Upper lobe of left lung (tissue), 6 donors: Measurements from ENCODE around the gene ZNF480. TPM values are rescaled to one million over a fixed set of nuclear protein-coding genes. Genes with fewer than 3 reads are reported as not detected.
"Not testable (repeated sequence)": the region's sequence is repeated elsewhere in the genome, so short reads cannot be mapped to it uniquely, and the experiment has no call there.

ENCODE experiments used
- ATAC-seq, 2 donors: fragments of 200-7000 bp; cut with Tn5 transposase; one replicate each; pipeline ENCODE4 v1.9.1; 2022; ENCODE audit warnings: mild to moderate bottlenecking in 2 of 2, moderate library complexity in 2 of 2; ENCODE audit not compliant: low FRiP score in 2 of 2
- DNase-seq, 2 donors: peaks; one replicate each; pipeline ENCODE4 v3.0.0-alpha.2; 2019 to 2020
- H3K27ac ChIP-seq, 4 donors: fragments of 200-600 bp; sonication (generic); one replicate each; pipeline ENCODE4 v1.5.1; 2016 to 2019
- H3K27me3 ChIP-seq, 4 donors: fragments of 200-600 bp; sonication (generic); one replicate each; pipeline ENCODE4 v1.5.1; 2017 to 2019
- H3K36me3 ChIP-seq, 4 donors: fragments of 200-600 bp; sonication (generic); one replicate each; pipeline ENCODE4 v1.5.1; 2016 to 2019
- H3K4me1 ChIP-seq, 4 donors: fragments of 200-600 bp; sonication (generic); one replicate each; pipeline ENCODE4 v1.5.1; 2018 to 2019
- H3K4me3 ChIP-seq, 4 donors: fragments of 200-600 bp; sonication (generic); one replicate each; pipeline ENCODE4 v1.5.1; 2017 to 2019; ENCODE audit warnings: mild to moderate bottlenecking in 2 of 4, moderate library complexity in 1 of 4
- H3K9me3 ChIP-seq, 4 donors: fragments of 200-600 bp; sonication (generic); one replicate each; pipeline ENCODE4 v1.5.1; 2018 to 2019
- CTCF ChIP-seq, 6 experiments: fragments of 450-650 bp in 4 of 6; fragments of 200-600 bp in 2 of 6; sonication (generic) in 2 of 6; IDR thresholded peaks; one replicate each; pipeline ENCODE4 v1.5.1; 2016 to 2019; ENCODE audit warnings: antibody characterized with exemption in 6 of 6
- EP300 ChIP-seq, 4 donors: sonication (generic); formaldehyde crosslinking; IDR thresholded peaks; one replicate each; pipeline ENCODE4 v1.5.1; 2017; ENCODE audit warnings: antibody characterized with exemption in 4 of 4, control low read depth in 2 of 4
- POLR2A ChIP-seq, 4 donors: fragments of 450-650 bp; IDR thresholded peaks; one replicate each; pipeline ENCODE4 v1.5.1; 2016 to 2017; ENCODE audit warnings: antibody characterized with exemption in 4 of 4, mild to moderate bottlenecking in 2 of 4
- POLR2AphosphoS5 ChIP-seq, 2 donors: sonication (generic); formaldehyde crosslinking; IDR thresholded peaks; one replicate each; pipeline ENCODE4 v1.5.1; 2017; ENCODE audit warnings: antibody characterized with exemption in 2 of 2
- WGBS, 2 donors: methylation state at CpG; one replicate each; pipeline ENCODE4 v1.1.5; 2017 to 2018; 5-methylcytosine and 5-hydroxymethylcytosine counted together
- total RNA-seq, 6 donors: library from RNA; depleted of rRNA in 4 of 6; stranded (reverse); fragments of >200 nt in 4 of 6; gene quantifications; one replicate each; pipeline versions ENCODE4 v1.1.0 to v1.2.1, GENCODE V29; 2016 to 2021
- donor health status: DM: no; HTN: no; CAD: no; lungs with moderate emphysema.
- donor health status: DM: no; HTN: yes; CAD: no; lungs with severe emphysema.

Gene ZNF480
- 10 to 100 TPM in 2 of 6 donors, 1 to 10 TPM in 4; 2.7 to 13.6 (median 8.4) TPM for total RNA-seq

- peak; percentile 81 to 95 for DNase-seq
- peak; percentile 89 to 93 for ATAC-seq
- H3K4me3 ChIP-seq, result peak within 1 kb of the TSS; percentile 61 to 88 (median 76)
- peaks cover 0 to 13% (median 0%) of the 10 kb centered on the region in 4 donors for H3K9me3 ChIP-seq
- WGBS, 2 donors, result 0 to 1% methylated on average over 19 to 51 of the region's 75 CpGs
- H3K27ac ChIP-seq, result peak within 1 kb of the TSS; percentile 85 to 94 (median 92)
- H3K4me1 ChIP-seq, result peaks cover 11 to 19% (median 12%) of the 10 kb centered on the region in 4 donors
- H3K27me3 ChIP-seq, result no peaks in the 10 kb centered on the region
- H3K36me3 ChIP-seq, result peaks cover 9 to 29% (median 21%) of the 10 kb centered on the region in 4 donors
- TF ChIP-seq POLR2A (IDR thresholded peaks at IDR 0.05) (peak in 2 of 4 donors; percentile 60 to 78), CTCF (IDR thresholded peaks at IDR 0.05) (peak in 4 of 6 experiments; percentile 22 to 47 (median 28)), EP300 (IDR thresholded peaks at IDR 0.05) (no peak), POLR2AphosphoS5 (IDR thresholded peaks at IDR 0.05) (peak; percentile 76 to 80)
Observed at GRCh38 chr19:52296773-52297600, at the start of gene ZNF480. Gene ZNF480 (plus strand): TSS chr19:52297169. CDS start chr19:52300413, 3,244 bp downstream.

- Histone ChIP-seq H3K36me3 (no peaks in the 10 kb centered on the region), H3K9me3 (no peaks in the 10 kb centered on the region), H3K27ac (no peak overlapping the region), H3K4me1 (no peaks in the 10 kb centered on the region), H3K4me3 (no peak overlapping the region), H3K27me3 (no peaks in the 10 kb centered on the region)
- WGBS, 2 donors, result 8 to 12% methylated on average over 6 of the region's 6 CpGs
- ATAC-seq, result peak; percentile 70 to 73
- peak in 1 of 2 donors; percentile 32 for DNase-seq
- no peak for TF ChIP-seq POLR2AphosphoS5 (IDR thresholded peaks at IDR 0.05)
- peak in 5 of 6 experiments; percentile 32 to 50 (median 37) for TF ChIP-seq CTCF (IDR thresholded peaks at IDR 0.05)
Observed at GRCh38 chr19:52248241-52248640, 48.7 kb upstream of the ZNF480 start.

- H3K4me3 ChIP-seq, result no peak overlapping the region
- DNase-seq (no peak), ATAC-seq (no peak)
- no peaks in the 10 kb centered on the region for H3K4me1 ChIP-seq
- H3K9me3 ChIP-seq, result no peaks in the 10 kb centered on the region
- 93 to 98% methylated on average over 5 of the region's 5 CpGs for WGBS, 2 donors
- no peaks in the 10 kb centered on the region for H3K27me3 ChIP-seq
- no peaks in the 10 kb centered on the region for H3K36me3 ChIP-seq
- no peak overlapping the region for H3K27ac ChIP-seq
- TF ChIP-seq EP300 (IDR thresholded peaks at IDR 0.05) (no peak), POLR2AphosphoS5 (IDR thresholded peaks at IDR 0.05) (no peak), POLR2A (IDR thresholded peaks at IDR 0.05) (no peak), CTCF (IDR thresholded peaks at IDR 0.05) (no peak)
Observed at GRCh38 chr19:52258426-52258825, 38.5 kb upstream of the ZNF480 start.

DNA sequence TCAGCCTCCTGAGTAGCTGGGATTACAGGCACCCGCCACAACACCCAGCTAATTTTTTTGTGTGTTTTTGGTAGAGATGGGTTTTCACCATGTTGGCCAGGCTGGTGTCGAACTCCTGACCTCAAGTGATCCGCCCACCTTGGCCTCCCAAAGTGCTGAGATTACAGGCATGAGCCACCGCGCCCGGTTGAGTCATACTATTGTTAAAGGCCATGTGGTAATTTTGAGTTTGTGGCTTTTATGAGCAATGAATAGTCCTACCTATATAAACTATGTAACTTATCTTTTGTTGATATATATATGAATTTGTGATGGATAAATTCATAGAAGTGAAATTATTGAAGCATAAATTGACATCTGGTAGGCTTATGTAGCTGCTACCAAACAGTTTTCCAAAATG is 31.4 kb upstream of the ZNF480 start:
- not testable (repeated sequence) for H3K9me3 ChIP-seq, H3K4me1 ChIP-seq, H3K36me3 ChIP-seq, H3K27ac ChIP-seq, ATAC-seq, H3K27me3 ChIP-seq, DNase-seq, H3K4me3 ChIP-seq
- 88 to 97% methylated on average over 6 of the region's 6 CpGs for WGBS, 2 donors

- peak within 1 kb of the TSS; percentile 98 to 100 (median 98) for H3K27ac ChIP-seq
- H3K36me3 ChIP-seq, result peaks cover 0 to 8% (median 3%) of the 10 kb centered on the region in 4 donors
- peaks cover 0 to 10% (median 0%) of the 10 kb centered on the region in 4 donors for H3K9me3 ChIP-seq
- ATAC-seq (peak; percentile 99 to 100), DNase-seq (peak; percentile 97 to 100)
- WGBS, 2 donors, result 0% methylated on average over 22 to 65 of the region's 70 CpGs
- peak within 1 kb of the TSS; percentile 81 to 97 (median 90) for H3K4me3 ChIP-seq
- H3K27me3 ChIP-seq, result no peaks in the 10 kb centered on the region
- TF ChIP-seq CTCF (IDR thresholded peaks at IDR 0.05), result peak in 2 of 6 experiments; percentile 13 to 26
- peak; percentile 43 to 91 (median 82) for TF ChIP-seq POLR2A (IDR thresholded peaks at IDR 0.05)
- TF ChIP-seq EP300 (IDR thresholded peaks at IDR 0.05), result peak in 1 of 4 donors; percentile 57
- peak; percentile 93 to 94 for TF ChIP-seq POLR2AphosphoS5 (IDR thresholded peaks at IDR 0.05)
- peaks cover 12 to 19% (median 16%) of the 10 kb centered on the region in 4 donors for H3K4me1 ChIP-seq
Observed at GRCh38 chr19:52269338-52270261, 27.4 kb upstream of the ZNF480 start, which contains the start of gene ZNF766. Gene ZNF766 (plus strand): TSS chr19:52269587. CDS start chr19:52269614, 27 bp downstream.
